NK-92 (cell line): ENCODE data around the gene PI4KA.
"Not testable (repeated sequence)": the region's sequence is repeated elsewhere in the genome, so short reads cannot be mapped to it uniquely, and the experiment has no call there.

Experiments
- DNase-seq: peaks from one replicate; lab custom pipeline; 2025; ENCODE audit not compliant: unreplicated experiment; lab: John Stamatoyannopoulos, UW

The PI4KA gene

DNA sequence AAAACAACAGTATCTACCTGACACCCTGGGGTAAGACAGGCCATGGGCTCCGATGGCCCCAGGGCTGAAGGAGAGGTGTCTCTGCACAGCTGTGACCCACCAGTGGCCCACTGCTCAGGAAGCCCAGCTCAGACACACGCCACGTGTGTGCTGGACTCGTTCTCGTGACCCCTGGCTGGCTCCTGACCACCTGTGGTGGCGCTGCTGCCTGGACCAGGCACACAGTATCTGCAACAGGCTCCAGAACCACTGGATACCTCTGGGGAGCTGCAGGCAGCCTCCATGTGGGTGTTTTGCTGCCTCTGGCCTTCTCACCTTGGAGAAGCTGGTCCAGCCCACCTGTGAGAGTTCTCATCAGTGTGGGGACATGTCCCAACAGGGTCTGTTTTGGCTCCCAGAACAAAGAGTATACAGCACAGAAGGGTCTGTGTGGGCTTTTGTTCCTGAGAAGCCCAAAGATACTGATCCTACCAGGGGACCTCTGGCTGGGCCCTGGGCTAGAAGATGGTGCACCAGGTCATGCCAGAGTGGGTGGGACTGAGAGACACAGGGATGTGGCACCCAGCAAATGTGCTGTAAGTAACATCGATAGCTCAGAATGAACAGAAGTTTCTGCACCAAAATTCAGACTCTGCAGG lies 106.4 kb downstream of the PI4KA start:
- no peak for DNase-seq

GRCh38 chr22:20751185-20751851 lies 107.3 kb downstream of the PI4KA start:
- DNase-seq, result no peak

DNA sequence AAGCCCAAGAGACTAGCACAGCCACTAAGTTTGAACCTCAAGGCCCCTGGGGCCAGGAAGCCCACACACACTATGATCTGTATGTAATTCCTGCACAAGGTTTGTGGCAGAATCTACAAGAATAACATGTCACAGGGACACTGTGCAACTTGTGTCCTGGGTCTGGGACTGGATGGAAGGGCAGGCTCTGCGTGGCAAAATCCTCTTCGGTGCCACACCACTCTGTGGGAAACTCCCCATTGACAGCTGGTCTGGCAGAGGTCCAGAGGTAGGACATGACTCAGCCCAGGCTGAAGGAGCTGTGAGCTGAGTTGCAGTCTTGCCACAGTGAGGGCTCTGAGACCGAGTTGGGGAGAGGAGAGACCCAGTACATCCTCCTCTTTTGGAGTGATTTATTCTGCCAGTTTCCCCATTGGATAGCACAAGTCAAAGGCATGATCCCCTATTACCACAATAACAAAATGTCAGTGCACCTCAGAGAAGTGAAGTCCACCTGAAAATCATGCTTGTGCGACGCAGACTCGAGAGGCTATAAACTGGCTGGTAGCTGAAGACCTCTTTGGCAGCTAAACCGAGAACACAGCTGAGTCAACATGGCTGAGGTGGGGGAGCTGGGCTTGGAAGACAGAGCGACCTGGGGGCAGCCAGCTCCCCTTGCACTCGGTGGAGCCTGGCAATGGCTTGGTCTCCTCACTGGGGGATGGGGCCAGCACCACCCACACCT lies 108.0 kb downstream of the PI4KA start:
- DNase-seq, result no peak

DNA sequence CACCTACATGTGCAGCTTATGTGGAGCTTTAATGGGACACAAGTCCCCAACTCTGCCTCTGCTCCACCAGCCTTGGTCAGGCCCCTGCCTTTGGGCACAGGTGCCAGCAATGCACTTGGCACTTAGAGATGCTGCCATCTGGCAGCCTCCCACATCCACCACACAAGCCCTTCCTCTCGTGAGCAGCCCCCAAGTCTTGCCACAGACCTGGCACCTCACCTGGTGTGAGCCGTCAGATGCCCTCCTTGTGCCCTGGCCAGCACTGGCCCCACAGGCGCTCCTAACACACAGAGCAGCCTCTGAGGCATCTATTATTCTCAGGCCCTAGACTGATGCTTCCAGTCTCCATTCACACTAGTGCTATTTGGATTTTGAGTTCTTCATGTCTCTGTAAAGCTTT lies 109.2 kb downstream of the PI4KA start:
- DNase-seq, result no peak

DNA sequence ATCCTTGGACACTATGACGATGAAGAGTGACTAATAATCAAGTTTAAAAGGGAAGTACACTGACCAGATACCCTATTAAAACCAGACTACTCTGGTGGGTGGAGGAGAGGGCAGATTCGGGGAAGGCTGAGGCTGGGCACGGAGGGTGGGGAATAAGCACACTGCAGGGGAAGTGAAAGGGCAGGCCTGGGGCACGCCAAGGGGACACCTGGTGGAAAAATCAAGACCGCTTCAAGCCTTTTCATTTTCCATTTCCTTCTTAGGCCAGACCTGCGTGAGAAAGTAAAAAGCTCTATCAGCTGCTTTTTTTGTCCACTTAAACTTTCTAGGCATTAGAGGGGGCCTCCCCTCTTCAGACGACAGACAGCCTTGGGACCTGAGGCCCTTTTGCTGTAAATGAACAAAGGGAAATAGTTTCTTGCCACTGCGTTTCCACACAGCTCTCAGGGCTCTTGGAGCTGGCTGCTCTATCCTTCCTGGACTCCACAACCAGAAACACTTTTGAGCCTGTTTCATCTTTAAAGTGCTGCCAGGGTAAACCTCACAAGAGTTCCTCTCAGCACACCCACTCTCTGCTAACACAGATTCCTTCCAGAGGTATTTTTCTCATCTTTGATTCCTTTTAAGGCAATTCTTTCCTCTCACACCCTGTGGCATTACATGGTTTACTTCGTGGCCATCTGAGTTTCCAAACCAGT lies 109.7 kb downstream of the PI4KA start:
- DNase-seq, result no peak

DNA sequence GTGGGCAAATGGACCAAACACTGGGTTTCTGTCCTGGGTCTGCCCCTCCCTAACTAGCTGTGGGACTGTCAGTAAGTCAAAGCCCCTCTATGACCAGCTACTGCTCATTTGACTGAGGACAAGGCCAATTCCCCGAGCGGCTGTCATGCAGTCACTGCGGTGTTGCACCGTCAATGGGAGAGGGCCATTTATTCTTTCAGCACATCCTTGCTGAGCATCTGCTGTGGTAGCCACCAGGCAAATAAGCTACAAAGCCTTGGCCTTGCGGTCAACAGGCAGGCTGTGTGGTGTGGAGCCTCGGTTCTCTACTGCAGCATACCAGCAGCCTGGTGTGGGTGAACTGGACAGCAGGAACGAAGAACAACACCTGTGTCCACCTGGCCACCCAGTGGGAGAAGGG lies 110.5 kb downstream of the PI4KA start:
- no peak for DNase-seq

- no peak for DNase-seq
Measured at GRCh38 chr22:20747223-20747622, 111.4 kb downstream of the PI4KA start.

DNA sequence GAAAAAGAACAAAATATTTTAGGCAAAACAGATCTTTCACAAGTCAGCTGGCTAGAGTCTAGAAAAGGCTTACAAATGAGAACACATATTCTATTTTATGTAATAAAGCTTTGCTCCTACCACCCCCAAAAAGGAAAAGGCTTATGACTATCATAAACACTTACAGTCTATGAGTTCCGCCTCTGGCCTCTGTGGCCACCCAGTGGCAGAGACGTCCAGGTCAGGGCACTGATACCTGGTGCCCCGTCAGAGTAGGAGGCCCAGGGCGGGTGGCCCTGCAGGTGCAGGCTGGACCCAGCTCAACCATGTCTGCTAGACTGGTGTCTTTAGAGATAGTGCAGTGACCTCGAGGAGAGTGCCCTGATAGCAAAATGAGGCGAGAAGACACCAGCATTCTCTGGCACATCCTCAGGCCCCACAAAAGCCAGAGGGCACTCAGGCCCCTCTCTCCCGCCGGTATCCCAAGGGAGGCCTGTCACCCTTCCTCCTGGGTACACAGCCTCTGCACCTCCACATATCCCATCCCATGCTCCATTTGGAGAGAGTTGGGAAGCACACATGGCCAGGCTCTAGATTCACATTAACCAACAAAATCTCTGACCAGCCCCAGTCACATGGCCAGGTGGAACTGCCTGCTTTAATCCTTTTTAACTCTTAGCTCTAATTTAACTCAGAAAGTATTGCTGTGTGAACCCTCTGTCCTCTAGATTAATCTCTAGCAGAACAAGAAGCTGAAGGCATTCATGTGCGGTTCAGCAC lies 112.0 kb downstream of the PI4KA start:
- no peak for DNase-seq

GRCh38 chr22:20745119-20745518 lies 113.5 kb downstream of the PI4KA start:
- no peak for DNase-seq

DNA sequence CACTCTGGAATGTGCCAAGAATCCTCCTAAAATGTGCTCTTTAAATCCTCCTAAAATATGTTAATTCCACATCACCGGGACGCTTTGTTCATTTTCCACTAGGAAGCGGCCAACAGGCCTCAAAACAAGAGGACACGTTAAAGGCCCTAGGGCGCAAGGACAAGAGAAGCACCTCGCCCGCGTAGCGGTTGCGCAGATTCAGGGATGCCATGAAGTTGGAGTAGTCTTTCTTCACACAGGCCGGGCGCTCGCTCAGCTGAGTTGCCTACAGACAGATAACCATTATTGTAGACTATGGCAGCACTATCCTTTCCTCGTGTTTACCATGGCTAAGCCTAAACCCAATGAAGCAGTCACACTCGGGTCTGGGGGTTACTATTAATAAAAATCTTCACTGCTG lies 114.2 kb downstream of the PI4KA start:
- DNase-seq, result no peak

DNA sequence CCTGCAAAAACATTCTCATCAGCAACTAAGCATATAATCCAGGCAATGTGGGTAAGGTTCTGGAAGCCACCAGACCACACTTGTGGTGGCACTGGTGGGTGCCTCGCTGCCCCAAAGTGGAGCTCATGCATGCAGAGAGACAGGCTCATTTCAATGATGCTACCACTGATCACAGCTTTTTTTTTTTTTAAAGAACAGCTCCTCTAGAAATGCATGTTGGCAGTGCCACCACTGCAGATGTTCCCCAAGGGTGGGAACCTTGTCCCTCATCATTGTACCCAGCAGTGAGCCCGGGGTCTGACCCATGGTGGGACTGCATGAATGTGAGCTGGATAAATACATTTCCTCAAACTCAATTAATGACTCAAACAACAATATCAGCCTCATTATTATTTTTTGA lies 115.8 kb downstream of the PI4KA start:
- no peak for DNase-seq

DNA sequence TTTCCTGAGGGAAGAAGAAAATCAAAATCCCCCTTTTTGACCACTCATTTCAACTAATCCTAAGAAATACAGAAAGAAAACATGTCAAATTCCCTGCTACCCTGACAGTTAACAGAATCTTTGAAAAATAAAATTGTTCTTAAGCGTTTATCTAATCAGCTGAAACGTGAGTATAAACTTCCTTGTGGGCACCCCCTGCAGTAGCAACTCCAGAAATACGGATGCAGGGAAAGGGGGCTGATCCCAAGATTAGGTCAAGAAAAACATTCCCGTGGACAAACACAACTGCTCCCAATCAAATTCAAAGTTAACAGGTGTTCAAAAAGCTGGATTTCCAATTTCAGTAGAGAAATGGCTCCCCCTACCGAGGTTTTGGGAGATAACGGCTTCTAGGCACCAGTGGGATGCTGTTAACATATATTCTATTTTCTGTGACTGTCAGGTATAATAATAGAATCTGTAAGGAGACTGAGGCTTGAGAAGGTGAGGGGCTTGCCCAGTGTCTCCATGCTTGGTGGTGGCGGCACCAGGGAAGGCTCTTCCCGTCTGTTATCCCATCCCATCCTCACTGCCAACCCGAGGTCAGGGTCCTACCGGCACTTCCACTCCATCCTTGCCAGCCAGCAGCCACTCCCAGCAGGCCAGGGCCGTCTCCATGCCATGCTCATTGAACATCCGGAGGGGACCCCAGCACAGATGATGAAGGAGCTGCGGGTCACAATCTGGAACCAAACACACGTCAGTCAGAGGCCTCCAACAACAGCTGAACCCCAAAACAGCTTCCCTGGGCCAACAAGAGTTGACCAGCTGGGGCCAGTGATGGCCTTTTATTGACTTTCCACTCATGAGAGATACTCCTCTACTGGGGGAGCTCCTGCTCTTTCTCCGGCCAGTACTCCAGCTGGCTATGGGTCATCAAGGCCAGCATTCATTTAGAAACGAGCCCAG lies 116.7 kb downstream of the PI4KA start:
- DNase-seq, result no peak

DNA sequence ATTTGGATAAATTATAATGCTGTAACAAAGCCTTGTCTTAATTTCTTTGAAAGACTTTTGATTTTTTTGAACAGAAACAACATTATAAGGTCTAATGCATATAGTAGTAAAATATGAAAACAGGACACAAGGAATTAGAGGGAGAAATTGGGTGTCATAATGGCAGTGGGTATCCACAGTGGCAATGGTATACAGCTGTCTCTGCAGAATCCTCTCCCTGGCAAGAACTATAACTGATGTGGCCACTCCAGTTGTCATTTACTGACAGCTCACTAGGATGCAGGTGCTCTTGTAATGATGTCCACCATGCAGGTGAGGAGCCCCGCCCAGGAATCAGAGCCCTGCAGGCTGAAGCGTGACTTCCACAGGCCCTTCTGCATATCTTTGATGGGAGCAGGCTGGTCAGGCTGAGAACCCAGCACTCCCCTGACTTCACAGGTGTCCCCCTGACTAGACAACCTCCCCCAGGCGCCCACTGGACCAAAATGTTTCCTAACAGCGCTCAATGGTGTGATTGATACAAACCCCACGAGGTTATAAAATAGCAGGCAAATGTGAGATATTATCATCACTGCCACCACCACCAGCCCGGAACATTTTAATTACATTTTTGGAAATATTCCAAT lies 117.5 kb downstream of the PI4KA start:
- DNase-seq, result no peak

DNA sequence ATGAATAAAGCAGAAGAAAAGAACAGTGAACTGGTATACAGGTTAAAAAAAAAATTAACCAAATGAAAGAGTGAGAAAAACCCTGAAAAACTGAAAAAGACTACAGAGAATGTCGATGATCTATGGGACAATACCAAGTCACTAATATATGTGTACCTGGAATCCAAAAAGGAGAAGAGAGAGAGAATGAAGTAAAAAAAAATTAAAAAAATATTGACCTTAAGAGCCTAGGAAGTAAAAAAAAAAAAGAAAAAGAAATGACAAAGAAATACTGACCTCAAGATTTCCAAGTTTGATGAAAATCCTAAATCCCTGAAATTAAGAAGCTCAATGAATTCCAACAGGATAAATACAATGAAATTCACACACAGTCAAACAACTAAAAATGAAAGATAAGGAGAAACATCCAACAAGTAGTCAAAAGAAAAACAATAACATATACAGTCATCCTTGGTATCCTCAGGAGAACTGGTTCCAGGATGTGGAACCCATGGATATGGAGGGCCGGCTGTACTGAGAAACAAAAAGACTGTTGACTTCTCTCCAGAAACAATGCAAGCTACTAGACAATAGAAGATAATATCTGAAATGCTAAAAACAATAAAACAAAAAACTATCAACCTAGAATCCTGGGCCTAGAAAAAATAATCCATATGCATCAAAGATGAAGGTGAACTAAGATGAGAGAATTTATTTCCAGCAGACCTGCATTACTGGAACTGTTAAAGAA lies 118.2 kb downstream of the PI4KA start:
- no peak for DNase-seq

DNA sequence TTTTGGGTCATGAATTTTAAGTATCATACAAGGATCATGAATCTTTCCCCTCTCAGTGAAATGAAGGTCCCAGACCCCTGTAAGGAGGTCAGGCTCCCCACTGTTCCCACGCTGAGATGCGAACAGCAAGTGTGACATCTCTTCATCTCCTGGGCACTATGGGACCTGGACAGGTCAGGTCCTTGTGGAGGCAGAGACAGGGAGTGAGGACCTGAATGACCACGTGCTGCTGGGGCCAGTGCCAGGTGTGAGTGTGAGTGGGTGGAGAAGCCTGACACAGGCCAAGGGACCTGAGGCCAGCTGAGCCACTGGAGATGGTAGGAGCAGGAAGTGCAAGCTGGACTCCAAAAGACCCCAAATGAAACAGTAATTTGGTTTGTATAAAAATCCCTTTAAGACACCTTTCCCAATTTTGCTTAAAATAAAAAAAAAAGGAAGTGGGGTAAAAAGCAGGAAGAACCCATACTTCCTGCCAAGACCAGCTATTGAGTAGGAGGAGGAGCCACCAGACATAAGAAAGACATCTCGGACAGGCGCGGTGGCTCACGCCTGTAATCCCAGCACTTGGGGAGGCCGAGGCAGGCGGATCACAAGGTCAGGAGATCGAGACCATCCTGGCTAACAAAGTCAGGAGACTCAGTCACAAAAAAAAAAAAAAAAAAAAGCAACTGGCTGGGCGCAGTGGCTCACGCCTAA lies 120.1 kb downstream of the PI4KA start:
- DNase-seq, result no peak

GRCh38 chr22:20736891-20737290 lies 121.7 kb downstream of the PI4KA start:
- DNase-seq, result not testable (repeated sequence)

DNA sequence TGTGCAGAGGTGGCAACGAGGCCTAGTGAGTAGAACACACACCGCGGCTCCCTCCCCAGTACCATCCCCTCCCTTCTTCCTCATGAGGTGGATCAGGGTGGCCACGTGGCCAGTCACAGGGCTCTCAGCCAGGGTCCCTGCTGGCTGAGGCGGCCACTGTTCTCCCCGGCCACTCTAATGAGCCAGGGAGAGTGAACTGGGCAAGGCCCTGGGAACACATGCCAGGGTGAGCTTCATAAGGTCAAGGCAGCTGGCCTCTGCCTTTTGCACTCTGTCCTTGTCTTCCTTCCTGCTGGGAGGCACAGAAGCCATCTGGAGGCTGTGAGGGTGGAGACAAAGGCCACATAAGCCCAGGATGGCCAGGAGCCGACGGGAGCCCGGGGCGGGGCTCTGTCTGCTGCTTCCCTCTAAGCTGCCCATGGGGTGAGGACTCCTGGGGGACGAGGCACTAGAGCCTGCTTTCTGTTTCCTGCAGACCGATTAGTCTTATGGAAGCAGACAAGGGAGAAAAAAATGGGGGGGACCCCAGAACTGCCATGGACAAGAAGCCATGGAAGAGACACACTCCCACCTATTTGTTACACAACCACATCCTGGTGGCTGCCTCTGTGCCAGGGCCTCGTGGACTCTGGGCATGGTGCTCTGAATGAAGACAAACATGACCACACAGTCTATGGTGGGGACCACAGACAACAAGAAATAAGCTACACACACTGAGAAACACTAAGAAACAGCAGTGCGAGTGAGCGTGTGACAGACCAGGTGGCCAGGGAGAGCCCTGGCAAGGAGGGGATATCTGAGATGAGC lies 123.1 kb downstream of the PI4KA start:
- not testable (repeated sequence) for DNase-seq
